ENCODE data around the gene NOC4L. TPM values are rescaled to one million over a fixed set of nuclear protein-coding genes. Genes with fewer than 3 reads are reported as not detected.

NOC4L gene
- total RNA-seq, 1 experiment from 2014 or later, result 36.5 TPM

- no peaks in the 10 kb centered on the region; the same call in 1 of the 2 replicates for H3K27me3 ChIP-seq (ENCODE audit: insufficient read depth, low read length)
- H3K79me1 ChIP-seq (ENCODE audit: insufficient read depth, low read depth, low read length, poor library complexity, severe bottlenecking), result no peaks in the 10 kb centered on the region
- H3K27ac Mint-ChIP-seq, result no peak overlapping the region
These were observed 34.6 kb downstream of the NOC4L start for GRCh38 chr12:132178801-132179401.

More at GRCh38 chr12:132178801-132179401, 34.6 kb downstream of the NOC4L start:
- no peak overlapping the region for H2AK5ac ChIP-seq (ENCODE audit: insufficient read length, low read length)
- no peak overlapping the region; a peak in 1 of 5 replicates for H3K4me3 Mint-ChIP-seq
- no peak overlapping the region for H3T11ph ChIP-seq (ENCODE audit: low read length)
- no peak overlapping the region for H3K18ac ChIP-seq (ENCODE audit: insufficient read length, low read depth, low read length)
- H3K9me3 Mint-ChIP-seq, result peaks cover 3 to 4% of the 10 kb centered on the region in 2 experiments; a peak in 2 of 5 replicates
- peaks cover 3 to 5% of the 10 kb centered on the region in 2 experiments; a peak in 3 of 4 replicates for H3K4me1 Mint-ChIP-seq
- H3K4me1 ChIP-seq (ENCODE audit: insufficient read depth, low read length), result no peaks in the 10 kb centered on the region
- no peak overlapping the region for H3K56ac ChIP-seq (ENCODE audit: insufficient read length, low read depth, low read length)
- H3K14ac ChIP-seq (ENCODE audit: insufficient read depth, low read length), result no peak overlapping the region
- no peak overlapping the region for H4K91ac ChIP-seq (ENCODE audit: insufficient read length, low read depth, low read length)
- no peak for DNase-seq
- no peaks in the 10 kb centered on the region; a peak in 1 of 7 replicates for H3K36me3 Mint-ChIP-seq (ENCODE audit: insufficient read depth in 1 of 3, low read depth in 3 of 3)
- no peak overlapping the region for H2BK20ac ChIP-seq (ENCODE audit: low read depth, low read length, poor library complexity, severe bottlenecking)
- peaks cover 83% of the 10 kb centered on the region for H3K27me3 Mint-ChIP-seq (ENCODE audit: low read depth)
- no peak overlapping the region for H3K23ac ChIP-seq (ENCODE audit: insufficient read length, low read depth, low read length)
- no peak overlapping the region for H4K8ac ChIP-seq (replicated peaks; ENCODE audit: insufficient read length, low read depth, low read length)
- no peaks in the 10 kb centered on the region for H3K9me3 ChIP-seq (ENCODE audit: control insufficient read depth, low read depth, low read length)
- TF ChIP-seq, protein P1, sequence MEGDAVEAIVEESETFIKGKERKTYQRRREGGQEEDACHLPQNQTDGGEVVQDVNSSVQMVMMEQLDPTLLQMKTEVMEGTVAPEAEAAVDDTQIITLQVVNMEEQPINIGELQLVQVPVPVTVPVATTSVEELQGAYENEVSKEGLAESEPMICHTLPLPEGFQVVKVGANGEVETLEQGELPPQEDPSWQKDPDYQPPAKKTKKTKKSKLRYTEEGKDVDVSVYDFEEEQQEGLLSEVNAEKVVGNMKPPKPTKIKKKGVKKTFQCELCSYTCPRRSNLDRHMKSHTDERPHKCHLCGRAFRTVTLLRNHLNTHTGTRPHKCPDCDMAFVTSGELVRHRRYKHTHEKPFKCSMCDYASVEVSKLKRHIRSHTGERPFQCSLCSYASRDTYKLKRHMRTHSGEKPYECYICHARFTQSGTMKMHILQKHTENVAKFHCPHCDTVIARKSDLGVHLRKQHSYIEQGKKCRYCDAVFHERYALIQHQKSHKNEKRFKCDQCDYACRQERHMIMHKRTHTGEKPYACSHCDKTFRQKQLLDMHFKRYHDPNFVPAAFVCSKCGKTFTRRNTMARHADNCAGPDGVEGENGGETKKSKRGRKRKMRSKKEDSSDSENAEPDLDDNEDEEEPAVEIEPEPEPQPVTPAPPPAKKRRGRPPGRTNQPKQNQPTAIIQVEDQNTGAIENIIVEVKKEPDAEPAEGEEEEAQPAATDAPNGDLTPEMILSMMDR (conservative IDR thresholded peaks at IDR 0.05), result no peak
- no peak overlapping the region for H2BK120ac ChIP-seq (ENCODE audit: low read depth, low read length, poor library complexity, severe bottlenecking)
- no peak overlapping the region for H4K5ac ChIP-seq (ENCODE audit: insufficient read length, low read depth, low read length)
- no CpG with 5 or more reads among the region's 39 CpGs for WGBS (ENCODE audit: extremely low coverage, insufficient read length, low lambda C conversion rate)
- no peak overlapping the region for H3K9ac ChIP-seq (ENCODE audit: extremely low read depth, insufficient read length, low read length)
- H4K20me1 ChIP-seq (ENCODE audit: control insufficient read depth, insufficient read depth, insufficient read length), result peaks cover 3% of the 10 kb centered on the region
- no peak overlapping the region for H3K4ac ChIP-seq (ENCODE audit: low read depth, low read length)
- H2BK12ac ChIP-seq (ENCODE audit: insufficient read length, low read depth, low read length), result no peak overlapping the region
- H3K27ac ChIP-seq (ENCODE audit: insufficient read length, low read depth, low read length), result no peak overlapping the region
- H2BK5ac ChIP-seq (ENCODE audit: insufficient read length, low read length), result no peak overlapping the region
- H3K23me2 ChIP-seq (ENCODE audit: insufficient read length, low read depth, low read length, poor library complexity, severe bottlenecking), result no peaks in the 10 kb centered on the region
- H3K79me2 ChIP-seq (ENCODE audit: insufficient read depth, low read length), result no peaks in the 10 kb centered on the region
- H2AFZ ChIP-seq (ENCODE audit: low read length), result no peak overlapping the region
- no peak overlapping the region for H2BK15ac ChIP-seq (ENCODE audit: low read depth, low read length)
- H3K4me2 ChIP-seq (ENCODE audit: insufficient read depth, insufficient read length, low read length), result no peak overlapping the region
